Lung microvascular endothelial cell (primary cell): ENCODE measurements around the gene PTPRF. TPM values are rescaled to one million over a fixed set of nuclear protein-coding genes. Genes with fewer than 3 reads are reported as not detected.

ENCODE experiments used
- DNase-seq, 2 donors: peaks; one replicate each; pipeline versions ENCODE4 v3.0.0 to v3.0.0-alpha.2; 2010; ENCODE audit warnings: low read depth in 2 of 2
- total RNA-seq: library from RNA; depleted of rRNA; stranded (reverse); fragments of >200 nt; gene quantifications from 2 replicates; pipeline ENCODE4 v1.2.1, GENCODE V29; 2014

The PTPRF gene
- total RNA-seq, 1 donor from 2014 or later: 68.8 TPM

- DNase-seq: no peak
Observed at GRCh38 chr1:43512681-43513080, 18.0 kb upstream of the PTPRF start.

GRCh38 chr1:43513471-43514173 lies 17.1 kb upstream of the PTPRF start:
- DNase-seq: no peak

- DNase-seq: no peak
Observed at GRCh38 chr1:43518935-43519686, 11.6 kb upstream of the PTPRF start.

- no peak for DNase-seq
Observed at GRCh38 chr1:43520100-43520778, 10.4 kb upstream of the PTPRF start.

- no peak for DNase-seq
Observed at GRCh38 chr1:43521078-43521477, 9.6 kb upstream of the PTPRF start.

GRCh38 chr1:43521756-43522155 lies 8.9 kb upstream of the PTPRF start:
- no peak for DNase-seq

GRCh38 chr1:43522431-43522775 lies 8.3 kb upstream of the PTPRF start:
- DNase-seq: no peak

- DNase-seq: peak in 1 of 2 donors; percentile 42
Observed at GRCh38 chr1:43522776-43523480, 7.8 kb upstream of the PTPRF start.

- DNase-seq: no peak
Observed at GRCh38 chr1:43524804-43525203, 5.9 kb upstream of the PTPRF start.

- DNase-seq: no peak
Observed at GRCh38 chr1:43526002-43526401, 4.7 kb upstream of the PTPRF start.

- no peak for DNase-seq
Observed at GRCh38 chr1:43527111-43527878, 3.4 kb upstream of the PTPRF start.

- peak; percentile 87 to 92 for DNase-seq
Observed at GRCh38 chr1:43529206-43529731, 1.4 kb upstream of the PTPRF start.

GRCh38 chr1:43531107-43531905 lies 623 bp downstream of the PTPRF start:
- peak; percentile 21 to 66 for DNase-seq

- DNase-seq: no peak
Observed at GRCh38 chr1:43531906-43532584, 1.4 kb downstream of the PTPRF start.

GRCh38 chr1:43532716-43533115 lies 2.0 kb downstream of the PTPRF start:
- DNase-seq: no peak

GRCh38 chr1:43533584-43533983 lies 2.9 kb downstream of the PTPRF start:
- no peak for DNase-seq

- no peak for DNase-seq
Observed at GRCh38 chr1:43534256-43534655, 3.6 kb downstream of the PTPRF start.

GRCh38 chr1:43536196-43536863 lies 5.6 kb downstream of the PTPRF start:
- no peak for DNase-seq

- DNase-seq: no peak
Observed at GRCh38 chr1:43536864-43537358, 6.2 kb downstream of the PTPRF start.
